Trophoblast cell (in vitro differentiated cells and primary cell): ENCODE data around the gene PAIP2B.

ENCODE experiments used
- DNase-seq, 2 donors: peaks; one replicate each; pipeline ENCODE4 v3.0.0-alpha.2; 2016
- H2AFZ ChIP-seq: 2 replicates; pipeline ENCODE4 v1.6.1; 2013; ENCODE audit warnings: low read length, moderate library complexity, mild to moderate bottlenecking; ENCODE audit not compliant: insufficient read depth, poor library complexity
- H2AK5ac ChIP-seq: 2 replicates; pipeline ENCODE4 v1.6.1; 2013; ENCODE audit warnings: mild to moderate bottlenecking, low read length
- H2BK120ac ChIP-seq: 2 replicates; pipeline ENCODE4 v1.6.1; 2013; ENCODE audit warnings: low read length, mild to moderate bottlenecking, moderate library complexity; ENCODE audit not compliant: insufficient read depth, poor library complexity
- H2BK12ac ChIP-seq: 2 replicates; pipeline ENCODE4 v1.6.1; 2013; ENCODE audit warnings: mild to moderate bottlenecking, low read length, moderate library complexity
- H2BK5ac ChIP-seq: 2 replicates; pipeline ENCODE4 v1.6.1; 2013; ENCODE audit warnings: low read length, low read depth, moderate library complexity, mild to moderate bottlenecking; ENCODE audit not compliant: poor library complexity
- H3K14ac ChIP-seq: 2 replicates; pipeline ENCODE4 v1.6.1; 2013; ENCODE audit warnings: mild to moderate bottlenecking, low read length
- H3K18ac ChIP-seq: 2 replicates; pipeline ENCODE4 v1.6.1; 2013; ENCODE audit warnings: mild to moderate bottlenecking, low read length
- H3K23ac ChIP-seq: 2 replicates; pipeline ENCODE4 v1.6.1; 2013; ENCODE audit warnings: low read length
- H3K27ac ChIP-seq: 2 replicates; pipeline ENCODE4 v1.5.1; 2013; ENCODE audit warnings: low read depth, mild to moderate bottlenecking, inconsistent platforms, low read length, moderate library complexity
- H3K27me3 ChIP-seq: 2 replicates; pipeline ENCODE4 v1.6.1; 2013; ENCODE audit warnings: inconsistent platforms, mild to moderate bottlenecking, low read length, moderate library complexity; ENCODE audit not compliant: insufficient read depth
- H3K36me3 ChIP-seq, 2 experiments: 1 replicate in 1 of 2; 2 replicates in 1 of 2; pipeline ENCODE4 v1.6.1; 2013; ENCODE audit warnings: low read length in 2 of 2, mild to moderate bottlenecking in 2 of 2, moderate library complexity in 1 of 2; ENCODE audit not compliant: insufficient read depth in 2 of 2, control insufficient read depth in 1 of 2
- H3K4ac ChIP-seq: 2 replicates; pipeline ENCODE4 v1.6.1; 2013; ENCODE audit warnings: low read depth, mild to moderate bottlenecking, low read length, moderate library complexity
- H3K4me1 ChIP-seq, 2 experiments: 1 replicate in 1 of 2; 2 replicates in 1 of 2; pipeline ENCODE4 v1.6.1; 2013; ENCODE audit warnings: low read length in 2 of 2, mild to moderate bottlenecking in 2 of 2, moderate library complexity in 1 of 2; ENCODE audit not compliant: insufficient read depth in 2 of 2, control insufficient read depth in 1 of 2
- H3K4me2 ChIP-seq: 2 replicates; pipeline ENCODE4 v1.6.1; 2013; ENCODE audit warnings: inconsistent platforms, mild to moderate bottlenecking, low read length, moderate library complexity
- H3K4me3 ChIP-seq: 2 replicates; pipeline ENCODE4 v1.5.1; 2013; ENCODE audit warnings: mild to moderate bottlenecking, low read depth, low read length, inconsistent platforms
- H3K79me1 ChIP-seq: one replicate; pipeline ENCODE4 v1.6.1; 2013; ENCODE audit warnings: low read length
- H3K79me2 ChIP-seq: 2 replicates; pipeline ENCODE4 v1.6.1; 2013; ENCODE audit warnings: low read length, mild to moderate bottlenecking; ENCODE audit not compliant: control insufficient read depth, insufficient read depth, poor library complexity
- H3K9ac ChIP-seq: 2 replicates; pipeline ENCODE4 v1.6.1; 2013; ENCODE audit warnings: mild to moderate bottlenecking, low read length
- H3K9me3 ChIP-seq: 2 replicates; pipeline ENCODE4 v1.6.1; 2013; ENCODE audit warnings: low read depth, mild to moderate bottlenecking, control low read depth, inconsistent platforms, low read length; ENCODE audit not compliant: insufficient read depth
- H4K12ac ChIP-seq: 2 replicates; pipeline ENCODE4 v1.6.1; 2013; ENCODE audit warnings: low read depth, mild to moderate bottlenecking, low read length, moderate library complexity
- H4K8ac ChIP-seq: 2 replicates; pipeline ENCODE4 v1.6.1; 2013; ENCODE audit warnings: low read depth, mild to moderate bottlenecking, low read length, moderate library complexity
- H4K91ac ChIP-seq: one replicate; pipeline ENCODE4 v1.6.1; 2013; ENCODE audit warnings: low read depth, mild to moderate bottlenecking, low read length, moderate library complexity
- WGBS: extraction: QIAGEN DNeasy Blood & Tissue Kit; methylation state at CpG from one replicate; pipeline ENCODE4 v1.1.7; 2013; ENCODE audit warnings: missing lambda C conversion rate; ENCODE audit not compliant: insufficient read length, insufficient coverage; ENCODE audit errors: extremely low coverage; 5-methylcytosine and 5-hydroxymethylcytosine counted together

PAIP2B gene

DNA sequence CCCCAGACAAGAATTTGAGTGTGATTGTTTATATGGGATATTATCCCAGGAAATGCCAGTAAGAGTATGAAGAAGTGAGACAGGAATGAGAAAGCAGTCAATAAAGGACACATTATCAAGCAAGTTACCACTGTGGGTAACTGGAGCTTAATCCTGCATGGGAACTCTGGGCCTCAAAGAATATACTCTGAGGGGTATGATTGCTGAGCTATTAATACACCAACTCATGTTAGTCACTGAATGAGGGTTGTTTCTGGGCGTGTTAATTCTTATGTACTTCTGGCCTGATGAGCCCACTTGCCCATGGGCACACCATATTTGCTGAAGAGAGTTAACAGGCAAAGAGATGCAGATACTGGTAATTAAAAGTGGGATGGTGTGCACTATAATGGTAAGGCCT is 26.6 kb upstream of the PAIP2B start:
- no peaks in the 10 kb centered on the region for H3K79me2 ChIP-seq
- WGBS = no CpG with 5 or more reads among the region's 1 CpG
- no peaks in the 10 kb centered on the region for H3K4me1 ChIP-seq

GRCh38 chr2:71252862-71253261 is 26.0 kb upstream of the PAIP2B start:
- no peak overlapping the region for H2AFZ ChIP-seq
- no peaks in the 10 kb centered on the region for H3K79me2 ChIP-seq
- H2AK5ac ChIP-seq = no peak overlapping the region
- H3K27me3 ChIP-seq = no peaks in the 10 kb centered on the region
- H3K23ac ChIP-seq = no peak overlapping the region
- no peak overlapping the region for H3K18ac ChIP-seq
- H2BK5ac ChIP-seq = no peak overlapping the region
- no peak overlapping the region for H2BK120ac ChIP-seq
- no peak overlapping the region for H4K91ac ChIP-seq
- no peak overlapping the region for H3K9ac ChIP-seq
- H3K36me3 ChIP-seq = no peaks in the 10 kb centered on the region
- WGBS = no CpG with 5 or more reads among the region's 3 CpGs
- H3K4me2 ChIP-seq = no peak overlapping the region
- H3K27ac ChIP-seq = no peak overlapping the region
- H4K8ac ChIP-seq = no peak overlapping the region
- no peak overlapping the region for H2BK12ac ChIP-seq
- H3K9me3 ChIP-seq = peaks cover 5% of the 10 kb centered on the region
- H3K4ac ChIP-seq = no peak overlapping the region
- no peaks in the 10 kb centered on the region for H3K4me1 ChIP-seq
- H4K12ac ChIP-seq = no peak overlapping the region
- DNase-seq = no peak
- H3K14ac ChIP-seq = no peak overlapping the region
- no peaks in the 10 kb centered on the region for H3K79me1 ChIP-seq
- H3K4me3 ChIP-seq = no peak overlapping the region

More for the DNA sequence above, 26.6 kb upstream of the PAIP2B start:
- H3K9ac ChIP-seq = peak overlapping the region; percentile 47
- H3K9me3 ChIP-seq = peaks cover 7% of the 10 kb centered on the region
- H3K18ac ChIP-seq = no peak overlapping the region
- no peaks in the 10 kb centered on the region for H3K79me1 ChIP-seq
- no peak overlapping the region for H3K4me3 ChIP-seq
- no peak overlapping the region for H2BK12ac ChIP-seq
- no peak overlapping the region for H3K27ac ChIP-seq
- no peak overlapping the region for H4K12ac ChIP-seq
- no peak overlapping the region for H4K8ac ChIP-seq
- H4K91ac ChIP-seq = no peak overlapping the region
- DNase-seq = no peak
- H3K36me3 ChIP-seq = no peaks in the 10 kb centered on the region
- no peak overlapping the region for H3K4ac ChIP-seq
- H3K27me3 ChIP-seq = no peaks in the 10 kb centered on the region
- no peak overlapping the region for H2AFZ ChIP-seq
- no peak overlapping the region for H2BK120ac ChIP-seq
- no peak overlapping the region for H2AK5ac ChIP-seq
- no peak overlapping the region for H2BK5ac ChIP-seq
- H3K4me2 ChIP-seq = no peak overlapping the region
- no peak overlapping the region for H3K14ac ChIP-seq
- no peak overlapping the region for H3K23ac ChIP-seq

DNA sequence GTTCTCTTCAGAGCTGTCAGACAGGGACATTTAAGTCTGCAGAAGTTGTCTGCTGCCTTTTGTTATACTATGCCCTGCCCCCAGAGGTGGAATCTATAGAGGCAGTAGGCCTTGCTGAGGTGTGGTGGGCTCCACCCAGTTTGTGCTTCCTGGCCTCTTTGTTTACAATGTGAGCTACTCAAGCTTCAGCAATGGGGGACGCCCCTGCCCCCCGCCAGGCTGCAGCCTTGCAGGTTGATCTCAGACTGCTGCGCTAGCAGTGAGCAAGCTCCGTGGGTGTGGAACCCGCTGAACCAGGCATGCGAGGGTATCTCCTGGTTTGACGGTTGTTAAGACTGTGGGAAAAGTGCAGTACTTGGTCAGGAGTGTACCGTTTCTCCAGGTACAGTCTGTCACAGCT is 24.0 kb upstream of the PAIP2B start:
- Histone ChIP-seq H2AFZ (no peak overlapping the region), H3K79me1 (no peaks in the 10 kb centered on the region), H3K4me2 (no peak overlapping the region), H3K79me2 (no peaks in the 10 kb centered on the region), H3K9me3 (peaks cover 5% of the 10 kb centered on the region), H3K36me3 (no peaks in the 10 kb centered on the region), H3K4me3 (peak overlapping the region; percentile 57), H4K12ac (no peak overlapping the region), H3K18ac (no peak overlapping the region), H3K23ac (no peak overlapping the region), H4K8ac (no peak overlapping the region), H2BK5ac (no peak overlapping the region), H4K91ac (no peak overlapping the region), H3K4ac (no peak overlapping the region), H3K9ac (peak overlapping the region; percentile 41), H3K4me1 (no peaks in the 10 kb centered on the region), H2BK12ac (no peak overlapping the region), H2AK5ac (no peak overlapping the region), H3K27me3 (no peaks in the 10 kb centered on the region), H2BK120ac (no peak overlapping the region), H3K14ac (no peak overlapping the region), H3K27ac (no peak overlapping the region)
- DNase-seq = no peak
- no CpG with 5 or more reads among the region's 8 CpGs for WGBS

- no peak overlapping the region for H2AFZ ChIP-seq
- no peak overlapping the region for H2BK12ac ChIP-seq
- no peak overlapping the region for H3K4ac ChIP-seq
- no peak overlapping the region for H3K14ac ChIP-seq
- H2BK5ac ChIP-seq = no peak overlapping the region
- peaks cover 3 to 5% of the 10 kb centered on the region in 2 experiments for H3K4me1 ChIP-seq
- no peaks in the 10 kb centered on the region for H3K79me1 ChIP-seq
- H4K12ac ChIP-seq = no peak overlapping the region
- no peak overlapping the region for H3K27ac ChIP-seq
- peak; percentile 21 to 94 for DNase-seq
- H2BK120ac ChIP-seq = no peak overlapping the region
- H3K18ac ChIP-seq = no peak overlapping the region
- no peak overlapping the region for H4K91ac ChIP-seq
- H3K9ac ChIP-seq = no peak overlapping the region
- no peak overlapping the region for H3K4me2 ChIP-seq
- H3K27me3 ChIP-seq = no peaks in the 10 kb centered on the region
- no peak overlapping the region for H2AK5ac ChIP-seq
- WGBS = no CpG with 5 or more reads among the region's 1 CpG
- no peak overlapping the region for H3K4me3 ChIP-seq
- no peaks in the 10 kb centered on the region for H3K79me2 ChIP-seq
- no peak overlapping the region for H4K8ac ChIP-seq
- H3K36me3 ChIP-seq = no peaks in the 10 kb centered on the region
- H3K23ac ChIP-seq = no peak overlapping the region
- no peaks in the 10 kb centered on the region for H3K9me3 ChIP-seq
Observed at GRCh38 chr2:71244302-71244660, 17.4 kb upstream of the PAIP2B start.
